ENCODE measurements around the gene FAM3A. TPM values are rescaled to one million over a fixed set of nuclear protein-coding genes. Genes with fewer than 3 reads are reported as not detected.

Gene FAM3A
- total and polyA plus RNA-seq, 9 of the 15 experiments (the other 6 are each of a cell fraction or from before 2014, with no cell fraction given): 0.75 to 70.6 (median 27.0) TPM

GRCh38 chrX:154516656-154517100 is 646 bp upstream of the FAM3A start:
- POLR2A ChIA-PET: interaction anchor here (0.6 to 1.7 kb wide), 7 partner anchors 11 to 148 kb away, joined by 3 to 8 read pairs (median 3); partner anchors contain the start of gene SLC10A3
- intact Hi-C loops (cut with micrococcal nuclease): loop anchor here (5.0 kb wide), 1 partner anchor 34 kb away; no protein-coding TSS in a partner anchor
- peak; percentile 30; the same call in 1 of the 2 replicates for TF ChIP-seq TEAD4 (IDR thresholded peaks at IDR 0.05; ENCODE audit: low read length)
- no peak for TF ChIP-seq TEAD4 (CRISPR knock-in tag; IDR thresholded peaks at IDR 0.05; ENCODE audit: borderline replicate concordance)
- TF ChIP-seq ATF7 (IDR thresholded peaks at IDR 0.05): 0 out of 2 replicates have a peak, but pooled peaks have one; percentile 5
- no peak for TF ChIP-seq ZBTB43 (CRISPR knock-in tag; IDR thresholded peaks at IDR 0.05)
- TF ChIP-seq USF2 (CRISPR knock-in tag; IDR thresholded peaks at IDR 0.05): peak; percentile 25; the same call in 1 of the 2 replicates
- TF ChIP-seq HDAC2 (IDR thresholded peaks at IDR 0.05): 0 out of 2 replicates have a peak, but pooled peaks have one; percentile 33
- TF ChIP-seq TOE1 (IDR thresholded peaks at IDR 0.05; ENCODE audit: borderline replicate concordance): peak; percentile 91
- no peak for TF ChIP-seq TOE1 (CRISPR knock-in tag; IDR thresholded peaks at IDR 0.05; ENCODE audit: borderline replicate concordance, low read depth)
- peak; percentile 95 for TF ChIP-seq TFE3 (CRISPR knock-in tag; IDR thresholded peaks at IDR 0.05)
- TF ChIP-seq USF1 (CRISPR knock-in tag; IDR thresholded peaks at IDR 0.05): peak; percentile 67; the same call in 1 of the 2 replicates
- TF ChIP-seq ATF3 (IDR thresholded peaks at IDR 0.05): 0 out of 2 replicates have a peak, but pooled peaks have one; percentile 7
- TF ChIP-seq ATF3 (CRISPR knock-in tag; conservative IDR thresholded peaks at IDR 0.05): no peak
- no peak for TF ChIP-seq HIVEP1 (CRISPR knock-in tag; IDR thresholded peaks at IDR 0.05)
- TF ChIP-seq CBFA2T2 (conservative IDR thresholded peaks at IDR 0.05): peak; percentile 51; the same call in 1 of the 2 replicates
- peak; percentile 86 for TF ChIP-seq CEBPB (tag; IDR thresholded peaks at IDR 0.05)
- TF ChIP-seq SIN3A (IDR thresholded peaks at IDR 0.05; ENCODE audit: borderline replicate concordance in 2 of 2, control insufficient read depth in 1 of 2, low read depth in 2 of 2, low read length in 2 of 2): peak in 1 of 2 experiments; percentile 21; a peak in 1 of 4 replicates

More at GRCh38 chrX:154516656-154517100, 646 bp upstream of the FAM3A start:
- H3K4me1 ChIP-seq (replicated peaks in 1 of 2; ENCODE audit: control insufficient read depth in 2 of 2, insufficient read depth in 2 of 2, low read length in 2 of 2): peaks cover 13 to 34% of the 10 kb centered on the region in 2 experiments; a peak in 4 of 5 replicates
- 11% methylated on average over 16 of the region's 19 CpGs for WGBS (ENCODE audit: insufficient coverage, low coverage, missing lambda C conversion rate)
- DNase-seq (ENCODE audit: extremely low read depth in 1 of 4, low spot score in 3 of 4) (no peak), FAIRE-seq (no peak), ATAC-seq (peak; percentile 6)
- peaks cover 25% of the 10 kb centered on the region for H3K79me2 ChIP-seq (ENCODE audit: control insufficient read depth, insufficient read depth, low read length)
- TSS peak; percentile 97 for BruUV-seq (replicated peaks)
- peak overlapping the region; percentile 98 for H2AFZ ChIP-seq (ENCODE audit: low read depth, low read length)
- H3K27me3 ChIP-seq (ENCODE audit: control insufficient read depth in 2 of 2, insufficient read depth in 2 of 2, low read length in 2 of 2): no peaks in the 10 kb centered on the region
- H4K20me1 ChIP-seq (replicated peaks; ENCODE audit: control insufficient read depth, insufficient read depth, low read length): no peaks in the 10 kb centered on the region
- H3K4me3 ChIP-seq: peak overlapping the region; percentile 89
- no peaks in the 10 kb centered on the region for H3K9me1 ChIP-seq (ENCODE audit: control insufficient read depth, insufficient read depth, low read length)
- peak overlapping the region; percentile 99 for H3K4me2 ChIP-seq (ENCODE audit: insufficient read depth, low read length)
- no peaks in the 10 kb centered on the region for H3K9me3 ChIP-seq (replicated peaks; ENCODE audit: control insufficient read depth, insufficient read depth, low read depth, low read length)
- peak overlapping the region; percentile 78 to 93 for H3K9ac ChIP-seq (ENCODE audit: insufficient read depth in 1 of 2, low read depth in 2 of 2, low read length in 2 of 2)
- in situ Hi-C loops (cut with MboI): no loop called here
- peaks cover 10% of the 10 kb centered on the region; the same call in 2 of the 3 replicates for H3K36me3 ChIP-seq (ENCODE audit: control insufficient read depth, insufficient read depth, low read length)
- peak overlapping the region; percentile 90 for H3K27ac ChIP-seq (ENCODE audit: extremely low read depth, low read depth, low read length)
- CTCF ChIA-PET (ENCODE audit: low intra/inter-chr PET ratio): interaction anchor here (0.6 kb wide), 1 partner anchor 427 kb away, joined by 4 read pairs; no protein-coding TSS in a partner anchor
